Measurements from ENCODE around the gene TIAM1.

The TIAM1 gene

DNA sequence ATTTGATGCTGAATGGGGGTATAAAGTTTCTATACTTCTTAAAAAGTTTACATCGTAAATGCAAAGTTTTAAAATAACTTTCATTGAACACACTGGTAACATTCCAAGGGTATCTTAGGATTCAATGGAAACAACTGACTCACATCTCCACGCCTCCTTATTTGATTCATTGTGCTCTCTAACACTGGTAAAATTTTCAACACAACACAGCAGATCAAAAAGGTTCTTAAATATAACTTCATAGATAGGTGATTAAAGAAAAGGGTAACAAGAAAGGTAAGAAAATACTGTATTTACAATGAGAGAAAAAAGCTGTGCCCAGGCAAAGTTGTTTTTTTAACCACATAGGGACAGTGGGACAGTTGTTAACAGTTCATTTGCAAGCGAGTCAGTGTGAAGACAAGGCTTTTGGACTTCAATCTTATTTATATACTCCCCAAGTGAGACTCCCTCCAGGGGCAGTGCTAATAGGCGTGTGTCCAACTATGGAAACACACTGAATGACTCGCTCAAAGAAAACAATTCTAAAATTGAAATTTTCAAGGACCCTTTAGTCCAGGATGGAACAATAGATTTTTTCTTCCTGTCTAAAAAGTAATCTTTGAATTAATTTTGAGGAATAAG is 140.5 kb downstream of the TIAM1 start:
- Histone ChIP-seq H3K9me3 (ENCODE audit: control insufficient read depth, low read length) (no peaks in the 10 kb centered on the region), H3K4me1 (ENCODE audit: control insufficient read depth, insufficient read depth, low read length) (peaks cover 16% of the 10 kb centered on the region), H3K9ac (ENCODE audit: low read length) (no peak overlapping the region), H3K27me3 (ENCODE audit: control insufficient read depth, insufficient read depth, low read length) (no peaks in the 10 kb centered on the region), H3K4me3 (ENCODE audit: low read length) (no peak overlapping the region), H3K36me3 (ENCODE audit: control insufficient read depth, insufficient read depth, low read length) (no peaks in the 10 kb centered on the region)

GRCh38 chr21:31201548-31201947 is 142.5 kb downstream of the TIAM1 start:
- H3K4me3 ChIP-seq (ENCODE audit: low read length): no peak overlapping the region
- H3K4me1 ChIP-seq (ENCODE audit: control insufficient read depth, insufficient read depth, low read length): peaks cover 16% of the 10 kb centered on the region
- H3K27me3 ChIP-seq (ENCODE audit: control insufficient read depth, insufficient read depth, low read length): no peaks in the 10 kb centered on the region
- no peaks in the 10 kb centered on the region for H3K9me3 ChIP-seq (ENCODE audit: control insufficient read depth, low read length)
- no peaks in the 10 kb centered on the region for H3K36me3 ChIP-seq (ENCODE audit: control insufficient read depth, insufficient read depth, low read length)
- no peak overlapping the region for H3K9ac ChIP-seq (ENCODE audit: low read length)

DNA sequence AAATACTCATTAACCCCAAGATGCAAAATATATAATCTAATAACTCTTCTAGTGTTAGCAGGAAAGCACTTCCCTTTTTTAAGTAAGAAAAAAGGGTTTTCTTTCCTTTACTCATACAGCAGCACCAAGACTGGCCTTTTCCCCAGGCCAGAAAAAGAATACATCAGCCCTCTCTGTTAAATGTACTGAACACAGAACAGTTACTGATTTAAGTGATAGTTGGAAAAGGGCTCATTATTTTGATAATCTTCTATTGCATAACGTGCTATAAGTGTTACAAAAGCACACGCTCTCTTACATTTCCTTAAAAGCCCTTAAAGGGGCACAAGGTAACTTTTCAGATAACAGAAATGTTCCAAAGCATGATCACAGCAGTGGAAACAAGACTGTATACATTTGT is 142.9 kb downstream of the TIAM1 start:
- Histone ChIP-seq H3K9ac (ENCODE audit: low read length) (no peak overlapping the region), H3K4me3 (ENCODE audit: low read length) (no peak overlapping the region), H3K4me1 (ENCODE audit: control insufficient read depth, insufficient read depth, low read length) (peaks cover 16% of the 10 kb centered on the region), H3K36me3 (ENCODE audit: control insufficient read depth, insufficient read depth, low read length) (no peaks in the 10 kb centered on the region), H3K9me3 (ENCODE audit: control insufficient read depth, low read length) (no peaks in the 10 kb centered on the region), H3K27me3 (ENCODE audit: control insufficient read depth, insufficient read depth, low read length) (no peaks in the 10 kb centered on the region)

DNA sequence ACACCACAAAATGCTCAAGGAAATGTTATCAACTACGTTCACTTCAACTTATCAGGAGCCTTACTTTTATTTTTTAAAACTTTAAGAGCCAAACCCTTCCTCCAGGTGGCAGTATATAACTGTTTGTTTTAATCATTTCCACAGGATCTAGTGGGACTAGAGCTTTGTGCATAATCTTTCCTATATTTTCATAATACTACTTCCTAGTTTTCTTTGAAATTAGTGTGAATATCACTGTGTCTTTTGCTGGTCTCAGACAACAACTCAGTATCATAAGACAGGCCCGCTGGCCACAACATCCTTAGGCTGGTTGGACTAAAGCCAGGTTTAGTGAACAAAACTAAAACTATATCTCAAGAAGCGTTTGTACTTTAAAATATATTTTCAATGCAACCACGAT is 145.5 kb downstream of the TIAM1 start:
- Histone ChIP-seq H3K4me1 (ENCODE audit: control insufficient read depth, insufficient read depth, low read length) (peaks cover 11% of the 10 kb centered on the region), H3K9me3 (ENCODE audit: control insufficient read depth, low read length) (no peaks in the 10 kb centered on the region), H3K9ac (ENCODE audit: low read length) (no peak overlapping the region), H3K27me3 (ENCODE audit: control insufficient read depth, insufficient read depth, low read length) (no peaks in the 10 kb centered on the region), H3K4me3 (ENCODE audit: low read length) (no peak overlapping the region), H3K36me3 (ENCODE audit: control insufficient read depth, insufficient read depth, low read length) (no peaks in the 10 kb centered on the region)

DNA sequence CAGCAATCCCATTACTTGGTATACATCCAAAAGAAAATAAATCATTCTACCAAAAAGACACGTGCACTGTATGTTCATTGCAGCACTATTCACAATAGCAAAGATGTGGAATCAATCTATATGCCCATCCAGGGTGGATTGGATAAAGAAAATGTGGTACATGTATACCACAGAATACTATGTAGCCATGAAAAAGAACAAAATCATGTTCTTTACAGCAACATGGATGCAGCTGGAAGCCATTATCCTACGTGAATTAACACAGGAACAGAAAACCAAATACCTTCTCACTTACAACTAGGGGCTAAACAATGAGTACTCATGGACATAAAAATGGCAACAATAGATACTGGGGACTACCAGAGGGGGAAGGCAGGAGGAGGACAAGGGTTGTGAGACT is 147.3 kb downstream of the TIAM1 start:
- no peaks in the 10 kb centered on the region for H3K36me3 ChIP-seq (ENCODE audit: control insufficient read depth, insufficient read depth, low read length)
- no peak overlapping the region for H3K4me3 ChIP-seq (ENCODE audit: low read length)
- no peak overlapping the region for H3K9ac ChIP-seq (ENCODE audit: low read length)
- H3K27me3 ChIP-seq (ENCODE audit: control insufficient read depth, insufficient read depth, low read length): no peaks in the 10 kb centered on the region
- H3K9me3 ChIP-seq (ENCODE audit: control insufficient read depth, low read length): no peaks in the 10 kb centered on the region
- peaks cover 11% of the 10 kb centered on the region for H3K4me1 ChIP-seq (ENCODE audit: control insufficient read depth, insufficient read depth, low read length)

GRCh38 chr21:31195334-31196015 is 148.6 kb downstream of the TIAM1 start:
- no peaks in the 10 kb centered on the region for H3K36me3 ChIP-seq (ENCODE audit: control insufficient read depth, insufficient read depth, low read length)
- no peaks in the 10 kb centered on the region for H3K27me3 ChIP-seq (ENCODE audit: control insufficient read depth, insufficient read depth, low read length)
- H3K9me3 ChIP-seq (ENCODE audit: control insufficient read depth, low read length): no peaks in the 10 kb centered on the region
- H3K9ac ChIP-seq (ENCODE audit: low read length): no peak overlapping the region
- peaks cover 11% of the 10 kb centered on the region for H3K4me1 ChIP-seq (ENCODE audit: control insufficient read depth, insufficient read depth, low read length)
- H3K4me3 ChIP-seq (ENCODE audit: low read length): no peak overlapping the region

- Histone ChIP-seq H3K4me1 (ENCODE audit: control insufficient read depth, insufficient read depth, low read length) (peaks cover 7% of the 10 kb centered on the region), H3K9me3 (ENCODE audit: control insufficient read depth, low read length) (no peaks in the 10 kb centered on the region), H3K27me3 (ENCODE audit: control insufficient read depth, insufficient read depth, low read length) (no peaks in the 10 kb centered on the region), H3K36me3 (ENCODE audit: control insufficient read depth, insufficient read depth, low read length) (no peaks in the 10 kb centered on the region), H3K4me3 (ENCODE audit: low read length) (no peak overlapping the region), H3K9ac (ENCODE audit: low read length) (no peak overlapping the region)
These were observed 149.4 kb downstream of the TIAM1 start for GRCh38 chr21:31194510-31195293.

DNA sequence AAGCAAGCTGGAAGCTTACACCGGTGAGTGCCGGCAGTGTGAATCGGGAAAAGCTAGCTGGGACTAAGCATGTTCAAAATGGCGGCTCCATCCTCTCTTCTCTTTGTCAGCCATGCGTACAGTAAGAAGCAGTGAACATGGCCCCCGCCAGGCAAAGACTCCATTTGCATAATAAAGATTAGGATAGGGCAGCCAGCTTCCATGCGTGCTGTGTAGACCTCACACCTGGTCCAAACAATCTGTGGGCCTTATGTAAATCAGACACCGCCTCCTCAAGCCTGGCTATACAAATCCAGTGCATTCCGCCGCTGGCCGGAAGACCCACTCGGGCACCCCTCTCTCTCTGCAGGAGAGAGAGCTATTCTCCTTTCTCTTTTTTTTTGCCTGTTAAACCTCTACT is 150.3 kb downstream of the TIAM1 start:
- Histone ChIP-seq H3K4me1 (ENCODE audit: control insufficient read depth, insufficient read depth, low read length) (peaks cover 2% of the 10 kb centered on the region), H3K9me3 (ENCODE audit: control insufficient read depth, low read length) (no peaks in the 10 kb centered on the region), H3K27me3 (ENCODE audit: control insufficient read depth, insufficient read depth, low read length) (no peaks in the 10 kb centered on the region), H3K9ac (ENCODE audit: low read length) (no peak overlapping the region), H3K36me3 (ENCODE audit: control insufficient read depth, insufficient read depth, low read length) (no peaks in the 10 kb centered on the region), H3K4me3 (ENCODE audit: low read length) (no peak overlapping the region)

GRCh38 chr21:31191553-31191952 is 152.5 kb downstream of the TIAM1 start:
- Histone ChIP-seq H3K27me3 (ENCODE audit: control insufficient read depth, insufficient read depth, low read length) (no peaks in the 10 kb centered on the region), H3K4me3 (ENCODE audit: low read length) (no peak overlapping the region), H3K9ac (ENCODE audit: low read length) (no peak overlapping the region), H3K36me3 (ENCODE audit: control insufficient read depth, insufficient read depth, low read length) (no peaks in the 10 kb centered on the region), H3K9me3 (ENCODE audit: control insufficient read depth, low read length) (no peaks in the 10 kb centered on the region), H3K4me1 (ENCODE audit: control insufficient read depth, insufficient read depth, low read length) (no peaks in the 10 kb centered on the region)

DNA sequence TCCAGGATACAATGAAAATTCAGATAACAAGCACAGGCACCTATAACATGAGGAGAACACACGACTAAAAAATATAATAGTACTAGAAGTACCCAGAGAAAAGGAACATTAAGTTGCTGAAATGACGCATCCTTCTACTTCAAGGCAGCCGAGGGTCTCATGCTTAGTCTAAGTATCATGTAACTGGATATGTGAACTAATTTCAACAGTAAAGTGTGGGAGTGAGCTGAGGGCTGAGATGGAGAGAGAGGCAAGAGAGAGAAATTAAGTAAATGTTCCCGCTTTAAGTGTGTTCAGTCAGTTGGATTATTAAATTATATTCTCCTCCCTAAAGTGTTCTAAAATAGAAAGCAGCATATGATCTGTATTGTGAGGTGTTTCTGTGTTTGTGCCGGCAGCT is 153.5 kb downstream of the TIAM1 start:
- Histone ChIP-seq H3K27me3 (ENCODE audit: control insufficient read depth, insufficient read depth, low read length) (no peaks in the 10 kb centered on the region), H3K36me3 (ENCODE audit: control insufficient read depth, insufficient read depth, low read length) (no peaks in the 10 kb centered on the region), H3K4me1 (ENCODE audit: control insufficient read depth, insufficient read depth, low read length) (no peaks in the 10 kb centered on the region), H3K4me3 (ENCODE audit: low read length) (no peak overlapping the region), H3K9ac (ENCODE audit: low read length) (no peak overlapping the region), H3K9me3 (ENCODE audit: control insufficient read depth, low read length) (no peaks in the 10 kb centered on the region)

GRCh38 chr21:31187499-31187898 is 156.6 kb downstream of the TIAM1 start:
- Histone ChIP-seq H3K36me3 (ENCODE audit: control insufficient read depth, insufficient read depth, low read length) (no peaks in the 10 kb centered on the region), H3K4me3 (ENCODE audit: low read length) (no peak overlapping the region), H3K9me3 (ENCODE audit: control insufficient read depth, low read length) (no peaks in the 10 kb centered on the region), H3K27me3 (ENCODE audit: control insufficient read depth, insufficient read depth, low read length) (no peaks in the 10 kb centered on the region), H3K9ac (ENCODE audit: low read length) (no peak overlapping the region), H3K4me1 (ENCODE audit: control insufficient read depth, insufficient read depth, low read length) (no peaks in the 10 kb centered on the region)

DNA sequence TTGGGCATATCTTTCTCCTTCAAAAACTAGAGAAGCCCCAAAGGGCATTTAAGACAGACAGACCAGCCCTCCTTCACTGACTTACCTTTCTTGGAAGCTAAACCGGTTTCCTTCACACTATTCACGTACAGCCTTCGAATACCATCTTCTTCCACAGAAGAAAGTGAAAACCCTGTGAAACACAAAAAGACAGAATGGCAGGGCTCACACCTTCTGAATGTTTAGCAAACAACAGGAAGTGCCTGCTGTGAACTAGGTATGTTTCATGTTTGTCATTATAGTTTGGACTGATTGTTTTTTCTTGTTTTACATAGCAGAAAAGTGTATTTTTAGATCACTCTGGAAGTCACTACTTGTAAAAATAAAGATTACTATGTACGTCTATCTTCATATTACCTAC is 157.1 kb downstream of the TIAM1 start:
- H3K4me3 ChIP-seq (ENCODE audit: low read length): no peak overlapping the region
- H3K27me3 ChIP-seq (ENCODE audit: control insufficient read depth, insufficient read depth, low read length): no peaks in the 10 kb centered on the region
- H3K9me3 ChIP-seq (ENCODE audit: control insufficient read depth, low read length): no peaks in the 10 kb centered on the region
- no peak overlapping the region for H3K9ac ChIP-seq (ENCODE audit: low read length)
- H3K4me1 ChIP-seq (ENCODE audit: control insufficient read depth, insufficient read depth, low read length): no peaks in the 10 kb centered on the region
- no peaks in the 10 kb centered on the region for H3K36me3 ChIP-seq (ENCODE audit: control insufficient read depth, insufficient read depth, low read length)

All from mucosa of stomach (tissue), 1 donor.